DMS 273 (cell line): Measurements from ENCODE around the gene ERBIN.
A peak's percentile ranks its signal among the peaks of the same experiment; 100 is the strongest.

Experiments used
- DNase-seq: peaks from one replicate; lab custom pipeline; 2025; ENCODE audit not compliant: unreplicated experiment; lab: John Stamatoyannopoulos, UW

The ERBIN gene

DNA sequence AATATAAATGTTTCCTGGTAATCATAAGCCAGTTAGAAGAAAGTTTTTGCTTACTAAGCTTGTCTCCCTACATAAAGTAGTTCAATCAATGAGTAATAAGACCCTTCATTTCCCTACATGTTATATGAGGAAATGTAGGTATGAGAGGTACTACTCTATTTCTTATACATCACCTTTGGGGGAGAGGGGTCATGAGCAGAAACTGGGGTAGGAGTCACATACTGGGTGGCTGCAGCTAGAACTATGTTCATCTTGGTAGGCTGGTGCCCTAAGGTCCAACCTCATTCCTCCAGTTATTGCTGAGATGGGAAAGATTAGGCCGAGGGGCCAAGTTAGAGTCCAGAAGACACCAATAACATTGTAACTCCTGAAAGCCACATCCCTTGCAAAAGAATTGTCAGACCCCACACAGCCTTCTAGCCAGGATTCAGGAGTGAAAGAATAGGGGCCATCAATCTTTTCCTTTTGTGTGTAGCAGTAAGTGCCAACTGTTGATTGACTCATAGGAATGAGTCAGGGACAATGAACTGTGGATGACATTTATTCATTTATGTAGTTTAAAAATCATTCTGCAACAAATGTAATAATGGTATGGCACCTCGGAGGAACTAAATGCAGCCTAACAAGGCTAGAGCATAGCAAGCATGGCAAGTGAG, 196.1 kb downstream of the ERBIN start:
- no peak for DNase-seq

DNA sequence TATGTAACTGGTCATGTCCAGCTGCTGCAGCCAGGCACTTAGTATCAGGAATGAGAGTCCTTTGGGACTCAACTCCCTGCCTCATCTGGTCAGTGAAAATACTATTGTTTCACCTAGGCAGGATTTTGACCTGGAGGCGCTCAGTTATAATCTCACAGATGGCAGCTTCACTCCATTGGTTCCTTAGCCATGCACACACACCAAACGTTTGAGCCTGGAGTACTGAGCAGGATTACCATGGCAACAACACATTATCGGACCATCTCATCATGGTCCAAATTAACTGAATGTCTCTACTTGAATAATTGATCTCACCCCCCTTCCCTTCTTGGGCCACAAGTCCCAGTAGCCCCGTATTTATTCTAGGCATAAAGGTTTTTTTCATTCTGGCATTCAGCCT, 202.8 kb downstream of the ERBIN start:
- peak; percentile 58 for DNase-seq

DNA sequence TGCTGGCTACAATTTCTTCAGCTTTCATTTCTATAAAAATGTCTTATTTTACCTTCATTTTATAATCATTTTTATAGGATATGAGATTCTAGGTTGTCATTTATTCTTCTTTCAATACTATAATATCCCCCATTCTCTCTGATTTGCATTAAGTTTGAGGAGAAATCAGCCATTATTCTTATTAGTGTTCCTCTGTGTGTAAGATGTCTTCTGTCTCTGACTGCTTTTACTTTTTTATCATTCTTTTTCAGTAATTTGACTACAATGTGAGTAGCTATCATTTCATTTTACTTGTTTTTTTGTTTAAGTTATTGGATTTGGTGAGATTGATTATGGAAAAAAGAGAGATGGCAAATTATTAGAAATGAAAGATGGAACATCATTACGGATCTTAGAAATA, 204.1 kb downstream of the ERBIN start:
- DNase-seq, result no peak
